HepG2 (cell line): Measurements from ENCODE around the gene ACAD8. TPM values are rescaled to one million over a fixed set of nuclear protein-coding genes. Genes with fewer than 3 reads are reported as not detected.

Experiments used
- ATAC-seq: fragments of 200-7000 bp; cut with Tn5 transposase; 3 replicates; pipeline ENCODE4 v1.9.1; 2020; ENCODE audit warnings: mild to moderate bottlenecking, moderate library complexity
- BruUV-seq: library from RNA; stranded (reverse); fragments of 400-500 nt; replicated peaks from 2 replicates; lab custom pipeline; 2021; lab: Mats Ljungman, UMichigan
- CTCF ChIA-PET: fragments of 300-600 bp; formaldehyde crosslinking; extraction: SDS; loops from one replicate; lab custom pipeline; 2021; ENCODE audit warnings: low total read pairs, inconsistent platforms, low intra/inter-chr PET ratio; lab: Yijun Ruan, JAX
- POLR2A ChIA-PET: fragments of 350-600 bp; sonication (Branson Sonifier 250); formaldehyde crosslinking; loops from one replicate; lab custom pipeline; 2020; ENCODE audit warnings: antibody characterized with exemption, inconsistent platforms; lab: Yijun Ruan, JAX
- DNase-seq: peaks from one replicate; pipeline ENCODE4 v3.0.0-alpha.2; 2015; ENCODE audit warnings: low spot score
- FAIRE-seq: peaks from 3 replicates; lab custom pipeline; 2011; peaks lifted over from hg19 to GRCh38; lab: Jason Lieb, UNC
- H2AFZ ChIP-seq: one replicate; pipeline ENCODE4 v1.6.1; 2011; ENCODE audit warnings: low read length, inconsistent platforms
- H3K27ac ChIP-seq: fragments of 300-600 bp; 3 replicates; pipeline ENCODE4 v1.8.0; 2011; ENCODE audit warnings: mixed run types, mild to moderate bottlenecking, mixed read lengths, low read length, inconsistent platforms; ENCODE audit not compliant: insufficient read depth; ENCODE audit errors: extremely low read length
- H3K27me3 ChIP-seq, 2 experiments: fragments of 200-600 bp in 1 of 2; 2 replicates in 1 of 2; 3 replicates in 1 of 2; pipeline versions ENCODE4 v1.6.0 to v1.8.0; 2011; ENCODE audit warnings: low read length in 2 of 2, mild to moderate bottlenecking in 2 of 2, moderate library complexity in 2 of 2, inconsistent platforms in 1 of 2; ENCODE audit not compliant: insufficient read depth in 2 of 2, control insufficient read depth in 1 of 2
- H3K36me3 ChIP-seq, 2 experiments: fragments of 200-600 bp in 1 of 2; replicated peaks in 1 of 2; 2 replicates in 1 of 2; 3 replicates in 1 of 2; pipeline versions ENCODE4 v1.5.1 to v1.8.0; 2011; ENCODE audit warnings: low read length in 2 of 2, inconsistent platforms in 1 of 2; ENCODE audit not compliant: insufficient read depth in 2 of 2, control insufficient read depth in 1 of 2
- H3K4me1 ChIP-seq: 2 replicates; pipeline ENCODE4 v1.5.1; 2012; ENCODE audit warnings: low read length, inconsistent platforms; ENCODE audit not compliant: insufficient read depth
- H3K4me2 ChIP-seq: 2 replicates; pipeline ENCODE4 v1.6.0; 2011; ENCODE audit warnings: low read depth, low read length, inconsistent platforms
- H3K4me3 ChIP-seq, 3 experiments: fragments of 200-600 bp in 1 of 3; sonication (generic), shearing (Covaris generic) in 1 of 3; replicated peaks in 1 of 3; 2 replicates each; pipeline ENCODE4 v1.5.1; 2011 to 2016; ENCODE audit warnings: low read length in 3 of 3, inconsistent platforms in 2 of 3, low read depth in 2 of 3, mild to moderate bottlenecking in 2 of 3, control low read depth in 1 of 3, mixed read lengths in 1 of 3; ENCODE audit not compliant: insufficient read depth in 1 of 3
- H3K79me2 ChIP-seq: one replicate; pipeline ENCODE4 v1.6.1; 2011; ENCODE audit warnings: low read length, inconsistent platforms; ENCODE audit not compliant: insufficient read depth
- H3K9ac ChIP-seq: 2 replicates; pipeline ENCODE4 v1.6.0; 2011; ENCODE audit warnings: mild to moderate bottlenecking, low read depth, low read length, inconsistent platforms; ENCODE audit not compliant: insufficient read depth
- H3K9me3 ChIP-seq: 2 replicates; pipeline ENCODE4 v1.5.1; 2012; ENCODE audit warnings: mild to moderate bottlenecking, low read length
- H4K20me1 ChIP-seq: 2 replicates; pipeline ENCODE4 v1.6.0; 2011; ENCODE audit warnings: inconsistent platforms, mild to moderate bottlenecking, low read length, moderate library complexity; ENCODE audit not compliant: insufficient read depth
- ELF3 ChIP-seq: IDR thresholded peaks from 2 replicates; pipeline ENCODE4 v1.6.1; 2016; ENCODE audit warnings: missing genetic modification reagents, missing compliant biosample characterization
- ZBTB49 ChIP-seq: sonication (generic); formaldehyde crosslinking; IDR thresholded peaks from 2 replicates; pipeline ENCODE4 v1.4.0; 2020; ENCODE audit warnings: missing genetic modification reagents, borderline replicate concordance
- ZEB1 ChIP-seq: IDR thresholded peaks from 2 replicates; pipeline ENCODE4 v1.6.1; 2012; ENCODE audit warnings: mild to moderate bottlenecking, low read depth, inconsistent platforms; ENCODE audit not compliant: insufficient replicate concordance
- ZMYM4 ChIP-seq: sonication (generic); formaldehyde crosslinking; IDR thresholded peaks from 2 replicates; pipeline ENCODE4 v1.8.1; 2023; ENCODE audit warnings: mild to moderate bottlenecking, missing genetic modification reagents
- ZNF224 ChIP-seq: sonication (generic); formaldehyde crosslinking; IDR thresholded peaks from 2 replicates; pipeline ENCODE4 v1.5.0; 2020; ENCODE audit warnings: mild to moderate bottlenecking, missing genetic modification reagents
- ZNF713 ChIP-seq: sonication (generic); formaldehyde crosslinking; IDR thresholded peaks from 2 replicates; pipeline ENCODE4 v1.4.0; 2020; ENCODE audit warnings: mild to moderate bottlenecking, missing genetic modification reagents
- ZNF768 ChIP-seq: sonication (generic); formaldehyde crosslinking; IDR thresholded peaks from 2 replicates; pipeline ENCODE4 v1.4.0; 2020; ENCODE audit warnings: missing genetic modification reagents
- WGBS: methylation state at CpG from one replicate; pipeline ENCODE4 v1.1.6; 2017; ENCODE audit warnings: low lambda C conversion rate; 5-methylcytosine and 5-hydroxymethylcytosine counted together
- in situ Hi-C: cut with HindIII; loops from 2 replicates; pipeline ENCODE4 v1.10.0; 2017; ENCODE audit warnings: low pct_unique_long_range_greater_than_20kb; ENCODE audit not compliant: extremely low pct_ligation_motif_present
- intact Hi-C: fragments of 100-400 bp; cut with micrococcal nuclease; formaldehyde crosslinking; loops from one replicate; pipeline ENCODE4 v1.10.0; 2022; ENCODE audit not compliant: unreplicated experiment
- polyA plus RNA-seq, 8 experiments: library from polyadenylated mRNA; depleted of rRNA in 3 of 8; stranded (reverse) in 7 of 8; unstranded in 1 of 8; fragments of >200 nt; fragmentation: Illumina TruSeq in 4 of 8; extraction: Trizol in 4 of 8; gene quantifications; 2 replicates each; pipeline versions ENCODE4 v1.2.1 to v1.2.3, GENCODE V29; 2011 to 2016; ENCODE audit warnings: low read depth in 4 of 8, missing spikeins in 1 of 8, mixed read lengths in 1 of 8; ENCODE audit not compliant: insufficient read depth in 1 of 8
- total RNA-seq, 5 experiments: library from RNA; depleted of rRNA; stranded (reverse); fragments of >200 nt; fragmentation: Illumina TruSeq; extraction: Trizol; gene quantifications; 2 replicates each; pipeline ENCODE4 v1.2.3, GENCODE V29; 2016; ENCODE audit warnings: low read depth in 1 of 5
- TF ChIP-seq, protein P1 (sequence below): sonication (generic); formaldehyde crosslinking; IDR thresholded peaks from 2 replicates; pipeline ENCODE4 v1.5.0; 2020; ENCODE audit warnings: mild to moderate bottlenecking, missing genetic modification reagents

ACAD8 gene
- total and polyA plus RNA-seq, 2 of the 13 experiments (the other 11 are each of a cell fraction or from before 2014, with no cell fraction given), result 13.5 to 20.3 TPM

DNA sequence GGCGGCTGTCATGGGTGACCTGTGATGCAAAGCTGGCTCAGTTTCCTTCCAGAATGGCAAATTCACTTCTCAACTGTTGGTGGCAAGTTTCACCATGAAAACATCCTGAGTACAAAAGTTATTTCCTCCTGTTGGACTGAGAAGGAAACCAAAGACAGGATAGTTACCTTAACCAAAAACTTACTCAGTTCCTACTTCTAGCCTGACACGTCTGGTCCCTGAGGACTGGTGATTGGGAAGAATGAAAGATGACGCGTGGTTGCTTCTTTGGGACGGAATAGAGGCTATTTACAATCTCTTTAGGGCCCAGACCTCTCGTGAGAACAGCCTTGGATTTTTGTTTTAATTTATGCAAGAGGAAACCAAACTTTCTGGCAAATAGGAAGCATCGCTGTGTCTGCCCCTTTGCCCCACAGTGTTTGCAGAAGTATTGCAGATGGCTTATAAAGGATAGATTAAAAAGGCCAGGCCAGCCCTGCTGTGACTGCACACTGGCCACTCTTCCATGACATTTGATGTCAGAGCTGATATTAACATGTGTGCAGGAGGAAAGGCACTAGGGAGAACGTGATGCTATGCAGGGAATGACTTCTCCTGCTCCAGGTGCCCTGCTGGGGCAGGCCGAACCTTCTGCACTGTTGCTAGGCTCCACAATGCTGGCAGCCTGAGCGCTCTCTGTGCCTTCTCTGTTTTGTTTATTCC lies 21.3 kb upstream of the ACAD8 start:
- 77% methylated on average over 10 of the region's 10 CpGs for WGBS
- ChIA-PET CTCF (no interaction called here), POLR2A (no interaction called here)
- ATAC-seq, result no peak
- H2AFZ ChIP-seq, result no peak overlapping the region
- no peak overlapping the region for H3K9ac ChIP-seq
- in situ Hi-C loops, result no loop called here
- H3K36me3 ChIP-seq, result peaks cover 3 to 4% of the 10 kb centered on the region in 2 experiments; a peak in 3 of 5 replicates
- intact Hi-C loops, result no loop called here
- TF ChIP-seq ELF3 (CRISPR knock-in tag), result no peak
- no peak for TF ChIP-seq ZNF224 (CRISPR knock-in tag)
- TF ChIP-seq ZNF768 (CRISPR knock-in tag), result peak; percentile 55; the same call in 1 of the 2 replicates
- no peak for TF ChIP-seq ZEB1
- no peak for TF ChIP-seq ZBTB49 (CRISPR knock-in tag)
- TF ChIP-seq, protein P1, sequence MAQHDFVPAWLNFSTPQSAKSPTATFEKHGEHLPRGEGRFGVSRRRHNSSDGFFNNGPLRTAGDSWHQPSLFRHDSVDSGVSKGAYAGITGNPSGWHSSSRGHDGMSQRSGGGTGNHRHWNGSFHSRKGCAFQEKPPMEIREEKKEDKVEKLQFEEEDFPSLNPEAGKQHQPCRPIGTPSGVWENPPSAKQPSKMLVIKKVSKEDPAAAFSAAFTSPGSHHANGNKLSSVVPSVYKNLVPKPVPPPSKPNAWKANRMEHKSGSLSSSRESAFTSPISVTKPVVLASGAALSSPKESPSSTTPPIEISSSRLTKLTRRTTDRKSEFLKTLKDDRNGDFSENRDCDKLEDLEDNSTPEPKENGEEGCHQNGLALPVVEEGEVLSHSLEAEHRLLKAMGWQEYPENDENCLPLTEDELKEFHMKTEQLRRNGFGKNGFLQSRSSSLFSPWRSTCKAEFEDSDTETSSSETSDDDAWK (CRISPR knock-in tag), result no peak
- no peak for TF ChIP-seq ZMYM4 (CRISPR knock-in tag)
- TF ChIP-seq ZNF713 (CRISPR knock-in tag), result no peak
- FAIRE-seq, result no peak
- H3K4me1 ChIP-seq, result peaks cover 34% of the 10 kb centered on the region
- no peak for DNase-seq
- no peaks in the 10 kb centered on the region for H3K9me3 ChIP-seq
- no peaks in the 10 kb centered on the region for H3K27me3 ChIP-seq
- peaks cover 12% of the 10 kb centered on the region for H3K79me2 ChIP-seq
- H3K4me2 ChIP-seq, result no peak overlapping the region
- H3K27ac ChIP-seq, result no peak overlapping the region
- H3K4me3 ChIP-seq, result no peak overlapping the region
- BruUV-seq, result no TSS peak
- peaks cover 7% of the 10 kb centered on the region for H4K20me1 ChIP-seq
